Peyer's patch (tissue), 4 donors: ENCODE results near the gene VIPR1. TPM values are rescaled to one million over a fixed set of nuclear protein-coding genes. Genes with fewer than 3 reads are reported as not detected.

Experiments
- DNase-seq, 3 donors: peaks; one replicate each; pipeline ENCODE4 v3.0.0-alpha.2; 2017 to 2019
- H3K27ac ChIP-seq, 4 donors: fragments of 200-600 bp; sonication (generic); one replicate each; pipeline ENCODE4 v1.5.1; 2016 to 2019
- H3K27me3 ChIP-seq, 2 donors: fragments of 200-600 bp; sonication (generic); one replicate each; pipeline ENCODE4 v1.5.1; 2019
- H3K36me3 ChIP-seq, 3 donors: fragments of 200-600 bp; sonication (generic); one replicate each; pipeline ENCODE4 v1.5.1; 2016 to 2019
- H3K4me1 ChIP-seq, 4 donors: fragments of 200-600 bp; sonication (generic); one replicate each; pipeline ENCODE4 v1.5.1; 2016 to 2019
- H3K4me3 ChIP-seq, 4 donors: fragments of 200-600 bp; sonication (generic); 1 replicate in 3 of 4; 2 replicates in 1 of 4; pipeline ENCODE4 v1.5.1; 2016 to 2019; ENCODE audit warnings: mild to moderate bottlenecking in 1 of 4
- H3K9me3 ChIP-seq, 4 donors: fragments of 200-600 bp; sonication (generic); one replicate each; pipeline ENCODE4 v1.5.1; 2016 to 2019; ENCODE audit warnings: mild to moderate bottlenecking in 1 of 4
- POLR2A ChIP-seq, 2 donors: fragments of 450-650 bp; IDR thresholded peaks; one replicate each; pipeline ENCODE4 v1.5.1; 2017; ENCODE audit warnings: antibody characterized with exemption in 2 of 2, mild to moderate bottlenecking in 2 of 2, moderate library complexity in 2 of 2
- total RNA-seq, 4 donors: library from RNA; depleted of rRNA; stranded (reverse); fragments of >200 nt; gene quantifications; one replicate each; pipeline ENCODE4 v1.1.0, GENCODE V29; 2016
- TF ChIP-seq, protein P1 (sequence below), 6 experiments: fragments of 450-650 bp in 4 of 6; fragments of 200-600 bp in 2 of 6; sonication (generic) in 1 of 6; IDR thresholded peaks; one replicate each; pipeline ENCODE4 v1.5.1; 2017 to 2019; ENCODE audit warnings: antibody characterized with exemption in 6 of 6, mild to moderate bottlenecking in 3 of 6, moderate library complexity in 1 of 6

VIPR1 gene
- total RNA-seq, 4 donors from 2014 or later, result 52.8 to 320 (median 270) TPM

GRCh38 chr3:42516443-42516842 is 14.0 kb downstream of the VIPR1 start:
- DNase-seq, result peak in 2 of 3 donors; percentile 75 to 77
- H3K27ac ChIP-seq, result peak overlapping the region in 3 of 4 donors; percentile 70 to 91 (median 81)
- H3K27me3 ChIP-seq, result no peaks in the 10 kb centered on the region
- H3K4me3 ChIP-seq, result no peak overlapping the region
- H3K9me3 ChIP-seq, result no peaks in the 10 kb centered on the region
- TF ChIP-seq POLR2A (IDR thresholded peaks at IDR 0.05), result peak; percentile 31 to 49
- TF ChIP-seq, protein P1, sequence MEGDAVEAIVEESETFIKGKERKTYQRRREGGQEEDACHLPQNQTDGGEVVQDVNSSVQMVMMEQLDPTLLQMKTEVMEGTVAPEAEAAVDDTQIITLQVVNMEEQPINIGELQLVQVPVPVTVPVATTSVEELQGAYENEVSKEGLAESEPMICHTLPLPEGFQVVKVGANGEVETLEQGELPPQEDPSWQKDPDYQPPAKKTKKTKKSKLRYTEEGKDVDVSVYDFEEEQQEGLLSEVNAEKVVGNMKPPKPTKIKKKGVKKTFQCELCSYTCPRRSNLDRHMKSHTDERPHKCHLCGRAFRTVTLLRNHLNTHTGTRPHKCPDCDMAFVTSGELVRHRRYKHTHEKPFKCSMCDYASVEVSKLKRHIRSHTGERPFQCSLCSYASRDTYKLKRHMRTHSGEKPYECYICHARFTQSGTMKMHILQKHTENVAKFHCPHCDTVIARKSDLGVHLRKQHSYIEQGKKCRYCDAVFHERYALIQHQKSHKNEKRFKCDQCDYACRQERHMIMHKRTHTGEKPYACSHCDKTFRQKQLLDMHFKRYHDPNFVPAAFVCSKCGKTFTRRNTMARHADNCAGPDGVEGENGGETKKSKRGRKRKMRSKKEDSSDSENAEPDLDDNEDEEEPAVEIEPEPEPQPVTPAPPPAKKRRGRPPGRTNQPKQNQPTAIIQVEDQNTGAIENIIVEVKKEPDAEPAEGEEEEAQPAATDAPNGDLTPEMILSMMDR (IDR thresholded peaks at IDR 0.05), result no peak
- H3K36me3 ChIP-seq, result peaks cover 0 to 10% (median 0%) of the 10 kb centered on the region in 3 donors
- H3K4me1 ChIP-seq, result peaks cover 0 to 54% (median 8%) of the 10 kb centered on the region in 4 donors

- peak in 2 of 3 donors; percentile 54 to 70 for DNase-seq
- Histone ChIP-seq H3K4me1 (peaks cover 0 to 51% (median 8%) of the 10 kb centered on the region in 4 donors), H3K9me3 (no peaks in the 10 kb centered on the region), H3K4me3 (no peak overlapping the region), H3K27me3 (no peaks in the 10 kb centered on the region), H3K36me3 (peaks cover 0 to 10% (median 0%) of the 10 kb centered on the region in 3 donors), H3K27ac (peak overlapping the region in 3 of 4 donors; percentile 70 to 91 (median 81))
- peak in 1 of 2 donors; percentile 15 for TF ChIP-seq POLR2A (IDR thresholded peaks at IDR 0.05)
- TF ChIP-seq, protein P1 (IDR thresholded peaks at IDR 0.05), result no peak
Measured at GRCh38 chr3:42517117-42517516, 14.7 kb downstream of the VIPR1 start.

GRCh38 chr3:42518800-42519567 is 16.5 kb downstream of the VIPR1 start:
- H3K27ac ChIP-seq, result no peak overlapping the region
- peak in 1 of 3 donors; percentile 23 for DNase-seq
- peaks cover 0 to 44% (median 8%) of the 10 kb centered on the region in 4 donors for H3K4me1 ChIP-seq
- TF ChIP-seq, protein P1 (IDR thresholded peaks at IDR 0.05), result no peak
- no peak for TF ChIP-seq POLR2A (IDR thresholded peaks at IDR 0.05)
- H3K36me3 ChIP-seq, result peaks cover 0 to 10% (median 0%) of the 10 kb centered on the region in 3 donors
- H3K9me3 ChIP-seq, result no peaks in the 10 kb centered on the region
- H3K27me3 ChIP-seq, result no peaks in the 10 kb centered on the region
- no peak overlapping the region for H3K4me3 ChIP-seq

DNA sequence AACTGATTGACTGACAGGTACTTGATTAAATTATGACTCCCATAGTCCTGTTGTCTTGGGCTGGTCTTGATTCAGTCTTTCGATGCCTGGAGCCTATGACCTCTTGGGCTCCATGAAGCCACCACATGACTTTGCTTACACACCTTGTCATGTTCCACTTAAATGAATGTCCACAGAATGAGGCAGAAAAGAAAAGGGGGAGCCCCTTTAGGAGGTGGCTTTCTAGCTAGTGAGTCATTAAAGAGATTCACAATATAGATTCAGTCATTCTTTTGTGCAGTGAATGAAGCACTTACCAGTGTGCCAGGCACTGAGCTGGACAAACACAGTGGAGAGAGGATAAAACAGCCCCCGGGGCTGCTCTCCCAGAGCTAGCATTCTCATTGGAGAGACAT is 17.1 kb downstream of the VIPR1 start:
- Histone ChIP-seq H3K36me3 (peaks cover 0 to 15% (median 0%) of the 10 kb centered on the region in 3 donors), H3K9me3 (no peaks in the 10 kb centered on the region), H3K27ac (no peak overlapping the region), H3K27me3 (no peaks in the 10 kb centered on the region), H3K4me3 (no peak overlapping the region), H3K4me1 (peaks cover 0 to 44% (median 8%) of the 10 kb centered on the region in 4 donors)
- no peak for DNase-seq
- TF ChIP-seq, protein P1 (IDR thresholded peaks at IDR 0.05), result no peak
- TF ChIP-seq POLR2A (IDR thresholded peaks at IDR 0.05), result no peak

- Histone ChIP-seq H3K27me3 (no peaks in the 10 kb centered on the region), H3K4me1 (peaks cover 0 to 38% (median 8%) of the 10 kb centered on the region in 4 donors), H3K36me3 (peaks cover 0 to 17% (median 0%) of the 10 kb centered on the region in 3 donors), H3K27ac (no peak overlapping the region), H3K9me3 (no peaks in the 10 kb centered on the region), H3K4me3 (no peak overlapping the region)
- DNase-seq, result no peak
- TF ChIP-seq, protein P1 (IDR thresholded peaks at IDR 0.05), result no peak
- no peak for TF ChIP-seq POLR2A (IDR thresholded peaks at IDR 0.05)
Measured at GRCh38 chr3:42520336-42520735, 17.9 kb downstream of the VIPR1 start.
